HS-27A (cell line): ENCODE results near the gene MSANTD3.
A peak's percentile ranks its signal among the peaks of the same experiment; 100 is the strongest.

Experiments
- DNase-seq: peaks from one replicate; pipeline ENCODE4 v3.0.0-alpha.2; 2012; ENCODE audit warnings: low read depth, missing footprints

MSANTD3 gene

GRCh38 chr9:100465761-100466160 is 38.8 kb downstream of the MSANTD3 start:
- no peak for DNase-seq

- DNase-seq = no peak
Measured at GRCh38 chr9:100466171-100466828, 39.4 kb downstream of the MSANTD3 start.

DNA sequence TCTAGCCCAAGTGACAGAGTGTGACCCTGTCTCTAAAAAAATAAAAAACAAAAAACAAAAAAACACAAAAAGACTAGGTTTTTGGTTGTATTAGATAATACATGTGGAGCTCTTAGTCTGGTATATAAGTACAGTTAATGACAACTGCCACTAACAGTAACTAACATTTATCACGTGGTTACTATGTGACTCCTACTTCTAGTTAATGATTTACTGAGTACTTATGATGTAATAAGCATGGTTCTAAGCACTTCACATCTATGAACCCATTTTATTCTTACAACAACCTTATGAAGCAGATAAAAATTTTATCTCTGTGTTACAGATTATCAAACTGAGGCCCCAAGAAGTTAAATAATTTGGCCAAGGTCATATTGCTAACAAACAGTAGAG is 39.9 kb downstream of the MSANTD3 start:
- no peak for DNase-seq

GRCh38 chr9:100468041-100468440 is 41.1 kb downstream of the MSANTD3 start:
- DNase-seq = no peak

GRCh38 chr9:100472268-100472667 is 45.3 kb downstream of the MSANTD3 start:
- no peak for DNase-seq

DNA sequence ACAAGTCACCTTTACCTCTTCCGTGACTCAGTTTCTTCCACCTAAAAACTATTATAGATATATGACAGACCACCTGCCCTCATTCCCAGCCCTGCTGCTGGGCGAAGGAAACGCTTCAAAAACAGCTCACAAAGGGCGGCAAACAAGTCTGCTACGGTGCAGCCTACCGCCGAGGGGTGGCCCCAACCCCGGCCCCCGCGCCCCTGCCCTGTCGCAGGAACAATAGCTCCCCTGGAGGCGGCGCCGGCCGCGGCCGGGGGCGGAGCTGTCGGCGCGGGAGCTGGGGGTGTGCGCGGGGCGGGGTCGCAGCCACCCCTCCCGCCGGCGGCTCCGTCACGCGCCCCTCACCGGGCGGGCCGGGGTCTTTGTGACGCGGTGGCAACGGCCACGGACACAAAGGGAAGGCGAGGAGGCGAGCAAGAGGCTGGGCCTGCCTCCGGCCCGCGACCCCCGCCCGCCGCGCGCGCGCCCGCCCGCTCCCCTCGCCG is 45.9 kb downstream of the MSANTD3 start, which contains the start of gene TMEFF1:
TSS of gene TMEFF1 (plus strand) at position 362 of the 488 bp plus-strand sequence. CDS start 396 bp downstream, outside the sequence.
- DNase-seq = no peak

- no peak for DNase-seq
Measured at GRCh38 chr9:100473276-100474081, 46.5 kb downstream of the MSANTD3 start.

GRCh38 chr9:100474082-100474923 is 47.4 kb downstream of the MSANTD3 start:
- DNase-seq = no peak

DNA sequence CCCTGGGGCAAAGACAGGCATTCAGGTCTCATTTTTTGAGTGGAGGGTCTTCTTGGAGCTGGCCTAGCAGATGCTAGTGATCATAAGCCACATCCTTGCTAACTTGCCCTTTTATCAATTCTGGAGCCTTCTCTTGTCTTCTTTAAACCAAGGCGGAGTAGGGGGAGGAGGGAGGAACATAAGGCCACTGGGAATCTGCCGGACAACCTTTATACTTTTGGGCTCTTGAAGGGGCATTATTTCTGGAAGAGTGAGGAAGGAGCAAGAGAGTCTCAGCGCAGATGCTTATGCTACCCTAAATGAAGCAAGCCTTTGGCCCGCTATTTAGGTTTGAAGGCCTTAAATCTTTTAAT is 48.0 kb downstream of the MSANTD3 start:
- no peak for DNase-seq

GRCh38 chr9:100477241-100477640 is 50.3 kb downstream of the MSANTD3 start:
- DNase-seq = no peak

- DNase-seq = no peak
Measured at GRCh38 chr9:100478192-100478591, 51.2 kb downstream of the MSANTD3 start.

GRCh38 chr9:100479820-100480219 is 52.9 kb downstream of the MSANTD3 start:
- DNase-seq = no peak

DNA sequence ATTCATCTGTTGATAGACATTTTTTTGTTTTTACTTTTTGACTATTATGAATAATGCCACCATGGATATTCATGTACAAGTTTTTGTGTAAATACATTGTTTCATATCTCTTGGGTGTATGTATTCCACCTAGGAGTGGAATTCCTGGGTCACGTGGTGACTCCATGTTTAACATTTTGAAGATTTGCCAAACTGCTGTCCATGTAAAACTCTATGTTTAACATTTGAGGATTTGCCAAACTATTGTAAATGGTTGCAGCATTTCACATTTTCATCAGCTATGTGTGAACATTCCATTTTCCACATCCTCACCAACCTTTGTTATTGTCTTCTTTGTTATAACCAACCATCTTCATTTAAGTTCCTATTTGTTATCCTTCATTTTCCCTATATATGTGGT is 58.3 kb downstream of the MSANTD3 start:
- no peak for DNase-seq

- DNase-seq = no peak
Measured at GRCh38 chr9:100486479-100487176, 59.7 kb downstream of the MSANTD3 start.

DNA sequence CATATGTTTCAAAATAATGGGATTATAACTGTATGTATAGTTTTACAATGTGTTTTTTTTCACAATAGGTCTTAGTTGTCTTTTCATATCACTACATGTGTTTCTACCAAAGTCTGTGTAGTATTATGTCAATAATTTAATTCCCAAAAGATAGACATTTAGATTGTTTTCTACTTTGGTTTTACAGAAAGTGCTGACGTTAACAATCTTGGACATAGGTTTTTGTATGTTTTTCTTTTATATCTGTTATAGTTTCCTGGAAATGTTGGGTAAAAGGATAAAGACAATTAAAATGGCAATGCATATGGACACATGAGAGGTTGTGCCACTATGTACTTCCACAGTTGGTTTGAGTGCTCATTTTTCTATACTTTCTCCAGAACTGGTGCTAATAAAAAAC is 61.2 kb downstream of the MSANTD3 start:
- no peak for DNase-seq

GRCh38 chr9:100489836-100490235 is 62.9 kb downstream of the MSANTD3 start:
- no peak for DNase-seq

GRCh38 chr9:100492952-100493351 is 66.0 kb downstream of the MSANTD3 start:
- DNase-seq = no peak

DNA sequence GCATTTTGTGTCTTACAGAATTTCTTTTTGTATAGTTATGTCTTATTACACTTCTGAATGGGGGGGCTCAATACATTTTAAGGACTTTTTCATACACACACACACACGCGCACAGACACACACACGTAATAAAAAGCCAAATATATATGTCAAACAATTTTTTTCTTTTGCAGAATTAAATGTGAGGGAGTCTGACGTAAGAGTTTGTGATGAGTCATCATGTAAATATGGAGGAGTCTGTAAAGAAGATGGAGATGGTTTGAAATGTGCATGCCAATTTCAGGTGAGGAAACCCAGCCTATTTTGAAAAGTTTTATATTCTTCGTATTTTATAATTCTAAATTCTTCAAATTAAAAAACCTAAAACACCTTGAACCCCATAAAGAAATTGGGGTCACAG is 71.6 kb downstream of the MSANTD3 start:
- peak; percentile 17 for DNase-seq

GRCh38 chr9:100499460-100499859 is 72.5 kb downstream of the MSANTD3 start:
- DNase-seq = no peak

GRCh38 chr9:100499866-100500265 is 72.9 kb downstream of the MSANTD3 start:
- DNase-seq = no peak
